HCT116 (cell line): Measurements from ENCODE around the gene IL26. TPM values are rescaled to one million over a fixed set of nuclear protein-coding genes. Genes with fewer than 3 reads are reported as not detected.

Experiments
- ATAC-seq: fragments of 200-7000 bp; cut with Tn5 transposase; 2 replicates; pipeline ENCODE4 v1.9.1; 2020; ENCODE audit warnings: mild to moderate bottlenecking, moderate library complexity
- BruUV-seq: library from RNA; stranded (reverse); fragments of 400-500 nt; replicated peaks from 2 replicates; lab custom pipeline; 2021; lab: Mats Ljungman, UMichigan
- CTCF ChIA-PET: fragments of 300-600 bp; sonication (Branson Sonifier 250); formaldehyde crosslinking; loops from one replicate; lab custom pipeline; 2021; ENCODE audit warnings: antibody characterized with exemption; lab: Charles Lee
- POLR2A ChIA-PET: fragments of 300-600, 350-600 bp; sonication (Branson Sonifier 250); formaldehyde crosslinking; loops from one replicate; lab custom pipeline; 2021; ENCODE audit warnings: antibody characterized with exemption; lab: Charles Lee
- RAD21 ChIA-PET, 2 experiments: fragments of 300-600 bp; sonication (Branson Sonifier 250); formaldehyde crosslinking; loops; one replicate each; lab custom pipeline; 2023; ENCODE audit warnings: low total read pairs in 2 of 2; ENCODE audit not compliant: uncharacterized antibody in 2 of 2, unreplicated experiment in 2 of 2, low non-redundant PET in 1 of 2; lab: Charles Lee
- DNase-seq: peaks from one replicate; pipeline ENCODE4 v3.0.0-alpha.2; 2010; ENCODE audit warnings: low read depth, low spot score
- H2AFZ ChIP-seq: fragments of 200-600 bp; shearing (Covaris generic), sonication (generic); 2 replicates; pipeline ENCODE4 v1.6.1; 2017; ENCODE audit warnings: low read depth, mixed run types, mixed read lengths, antibody characterized with exemption, low read length; ENCODE audit not compliant: poor library complexity, severe bottlenecking
- H3K27ac ChIP-seq: 2 replicates; pipeline ENCODE4 v1.5.1; 2012; ENCODE audit warnings: low read depth, low read length
- H3K27me3 ChIP-seq: fragments of 200-600 bp; sonication (generic); 2 replicates; pipeline ENCODE4 v1.6.1; 2016; ENCODE audit warnings: mixed run types, low read length, mixed read lengths; ENCODE audit not compliant: insufficient read depth
- H3K36me3 ChIP-seq, 2 experiments: fragments of 200-500 bp in 1 of 2; fragments of 200-600 bp in 1 of 2; sonication (Bioruptor generic) in 1 of 2; sonication (generic) in 1 of 2; 2 replicates each; pipeline versions ENCODE4 v1.5.1 to v1.6.1; 2014 to 2016; ENCODE audit warnings: low read length in 2 of 2, inconsistent platforms in 1 of 2, mixed read lengths in 1 of 2, mixed run types in 1 of 2; ENCODE audit not compliant: insufficient read depth in 2 of 2, control insufficient read depth in 1 of 2
- H3K4me1 ChIP-seq, 2 experiments: fragments of 200-600 bp in 1 of 2; sonication (generic) in 1 of 2; 2 replicates each; pipeline versions ENCODE4 v1.5.1 to v1.6.1; 2012 to 2017; ENCODE audit warnings: low read length in 2 of 2, inconsistent platforms in 1 of 2, mild to moderate bottlenecking in 1 of 2, mixed read lengths in 1 of 2, mixed run types in 1 of 2, moderate library complexity in 1 of 2; ENCODE audit not compliant: insufficient read depth in 2 of 2, control insufficient read depth in 1 of 2
- H3K4me2 ChIP-seq: fragments of 200-600 bp; sonication (generic); 2 replicates; pipeline ENCODE4 v1.6.1; 2017; ENCODE audit warnings: mixed run types, low read length, mixed read lengths
- H3K4me3 ChIP-seq, 2 experiments: fragments of 200-600 bp in 1 of 2; sonication (generic) in 1 of 2; replicated peaks in 1 of 2; 2 replicates each; pipeline ENCODE4 v1.5.1; 2011 to 2016; ENCODE audit warnings: low read length in 2 of 2, control low read depth in 1 of 2, low read depth in 1 of 2, mild to moderate bottlenecking in 1 of 2, mixed read lengths in 1 of 2, mixed run types in 1 of 2
- H3K79me2 ChIP-seq: fragments of 200-600 bp; sonication (generic); 2 replicates; pipeline ENCODE4 v1.6.1; 2017; ENCODE audit warnings: mild to moderate bottlenecking, mixed run types, low read length, moderate library complexity, mixed read lengths; ENCODE audit not compliant: insufficient read depth
- H3K9ac ChIP-seq: fragments of 200-600 bp; sonication (generic); 2 replicates; pipeline ENCODE4 v1.6.1; 2016; ENCODE audit warnings: low read length, mixed read lengths
- H3K9me2 ChIP-seq: fragments of 200-600 bp; sonication (generic), shearing (Covaris generic); 2 replicates; pipeline ENCODE4 v1.6.1; 2017; ENCODE audit warnings: mixed run types, mild to moderate bottlenecking, moderate library complexity; ENCODE audit not compliant: insufficient read depth
- H3K9me3 ChIP-seq, 2 experiments: fragments of 200-500 bp in 1 of 2; fragments of 200-600 bp in 1 of 2; sonication (Bioruptor generic) in 1 of 2; sonication (generic) in 1 of 2; 2 replicates each; pipeline ENCODE4 v1.6.1; 2014 to 2017; ENCODE audit warnings: low read length in 2 of 2, mixed read lengths in 2 of 2, inconsistent platforms in 1 of 2, low read depth in 1 of 2, mild to moderate bottlenecking in 1 of 2, mixed run types in 1 of 2, moderate library complexity in 1 of 2; ENCODE audit not compliant: control insufficient read depth in 1 of 2, insufficient read depth in 1 of 2
- H4K20me1 ChIP-seq: fragments of 200-600 bp; sonication (generic), shearing (Covaris generic); 2 replicates; pipeline ENCODE4 v1.6.1; 2017; ENCODE audit warnings: mixed run types, mild to moderate bottlenecking, moderate library complexity; ENCODE audit not compliant: insufficient read depth
- ATF3 ChIP-seq: IDR thresholded peaks from 2 replicates; pipeline ENCODE4 v1.6.1; 2012
- CEBPB ChIP-seq: IDR thresholded peaks from 2 replicates; pipeline ENCODE4 v1.6.1; 2012; ENCODE audit warnings: low read depth
- EGR1 ChIP-seq: IDR thresholded peaks from 2 replicates; pipeline ENCODE4 v1.6.1; 2012; ENCODE audit warnings: low read depth
- EZH2 ChIP-seq: fragments of 200-600 bp; sonication (generic); IDR thresholded peaks from 2 replicates; pipeline ENCODE4 v1.6.1; 2017; ENCODE audit warnings: antibody characterized with exemption, mixed run types
- FOSL1 ChIP-seq: IDR thresholded peaks from 2 replicates; pipeline ENCODE4 v1.6.1; 2012; ENCODE audit warnings: low read depth
- MAX ChIP-seq: IDR thresholded peaks from 2 replicates; pipeline ENCODE4 v1.6.1; 2012
- RAD21 ChIP-seq: IDR thresholded peaks from 2 replicates; pipeline ENCODE4 v1.6.1; 2012; ENCODE audit warnings: low read depth, mild to moderate bottlenecking
- SIN3A ChIP-seq: IDR thresholded peaks from 2 replicates; pipeline ENCODE4 v1.6.1; 2012; ENCODE audit warnings: low read depth
- SP1 ChIP-seq: IDR thresholded peaks from 2 replicates; pipeline ENCODE4 v1.6.1; 2012; ENCODE audit warnings: low read depth
- TCF7L2 ChIP-seq: IDR thresholded peaks from 2 replicates; pipeline ENCODE4 v1.7.0; 2011; ENCODE audit warnings: borderline replicate concordance, inconsistent platforms; ENCODE audit not compliant: insufficient read depth, insufficient read length; ENCODE audit errors: extremely low read depth
- ZBTB33 ChIP-seq: IDR thresholded peaks from 2 replicates; pipeline ENCODE4 v1.6.1; 2011; ENCODE audit warnings: mild to moderate bottlenecking, low read length, moderate library complexity; ENCODE audit not compliant: insufficient replicate concordance; ENCODE audit errors: extremely low read depth
- ZFX ChIP-seq: fragments of 450-650 bp; IDR thresholded peaks from 2 replicates; pipeline ENCODE4 v1.6.1; 2017
- intact Hi-C: fragments of 100-400 bp; cut with micrococcal nuclease; formaldehyde crosslinking; loops from 2 replicates; pipeline ENCODE4 v1.10.0; 2022
- total RNA-seq: library from RNA; stranded (reverse); gene quantifications from one replicate; pipeline ENCODE4 v1.2.1, GENCODE V29; 2021; ENCODE audit not compliant: unreplicated experiment

IL26 gene
- total RNA-seq, 1 experiment from 2014 or later = not detected

GRCh38 chr12:68163560-68164081 lies 62.0 kb downstream of the IL26 start:
- H3K9ac ChIP-seq = no peak overlapping the region
- no peaks in the 10 kb centered on the region for H3K9me3 ChIP-seq
- ATAC-seq (no peak), DNase-seq (no peak)
- H3K27ac ChIP-seq = no peak overlapping the region
- no peaks in the 10 kb centered on the region for H3K79me2 ChIP-seq
- no peaks in the 10 kb centered on the region for H3K9me2 ChIP-seq
- ChIA-PET RAD21 (no interaction called here), CTCF (no interaction called here), POLR2A (no interaction called here)
- H2AFZ ChIP-seq = no peak overlapping the region
- H3K27me3 ChIP-seq = no peaks in the 10 kb centered on the region
- no peak overlapping the region for H3K4me2 ChIP-seq
- no TSS peak for BruUV-seq
- intact Hi-C loops = no loop called here
- H3K4me1 ChIP-seq = peaks cover 0 to 5% of the 10 kb centered on the region in 2 experiments; a peak in 1 of 4 replicates
- H4K20me1 ChIP-seq = no peaks in the 10 kb centered on the region
- no peak overlapping the region for H3K4me3 ChIP-seq
- no peaks in the 10 kb centered on the region for H3K36me3 ChIP-seq
- no peak for TF ChIP-seq EGR1
- TF ChIP-seq TCF7L2 = no peak
- TF ChIP-seq CEBPB = no peak
- TF ChIP-seq SIN3A = no peak
- no peak for TF ChIP-seq FOSL1
- no peak for TF ChIP-seq ZBTB33
- TF ChIP-seq MAX = no peak
- TF ChIP-seq RAD21 = no peak
- no peak for TF ChIP-seq EZH2
- no peak for TF ChIP-seq ZFX
- no peak for TF ChIP-seq SP1
- no peak for TF ChIP-seq ATF3
